HT1080 (cell line): ENCODE results near the gene BRD4. TPM values are rescaled to one million over a fixed set of nuclear protein-coding genes. Genes with fewer than 3 reads are reported as not detected.

Experiments
- DNase-seq: peaks from one replicate; pipeline ENCODE4 v3.0.0-alpha.2; 2015; ENCODE audit warnings: low read depth
- small RNA-seq: library from RNA; depleted of rRNA; stranded (forward); fragments of <200 nt; gene quantifications from one replicate; pipeline ENCODE3, GENCODE V24; 2014
- total RNA-seq: library from RNA; depleted of rRNA; stranded (reverse); fragments of >200 nt; shearing (Covaris generic); gene quantifications from 2 replicates; pipeline ENCODE4 v1.2.3, GENCODE V29; 2014; rRNA removed

BRD4 gene
- total RNA-seq, 1 experiment from 2014 or later: 31.7 TPM

GRCh38 chr19:15197275-15197941 is 134.9 kb downstream of the BRD4 start:
- DNase-seq: no peak

DNA sequence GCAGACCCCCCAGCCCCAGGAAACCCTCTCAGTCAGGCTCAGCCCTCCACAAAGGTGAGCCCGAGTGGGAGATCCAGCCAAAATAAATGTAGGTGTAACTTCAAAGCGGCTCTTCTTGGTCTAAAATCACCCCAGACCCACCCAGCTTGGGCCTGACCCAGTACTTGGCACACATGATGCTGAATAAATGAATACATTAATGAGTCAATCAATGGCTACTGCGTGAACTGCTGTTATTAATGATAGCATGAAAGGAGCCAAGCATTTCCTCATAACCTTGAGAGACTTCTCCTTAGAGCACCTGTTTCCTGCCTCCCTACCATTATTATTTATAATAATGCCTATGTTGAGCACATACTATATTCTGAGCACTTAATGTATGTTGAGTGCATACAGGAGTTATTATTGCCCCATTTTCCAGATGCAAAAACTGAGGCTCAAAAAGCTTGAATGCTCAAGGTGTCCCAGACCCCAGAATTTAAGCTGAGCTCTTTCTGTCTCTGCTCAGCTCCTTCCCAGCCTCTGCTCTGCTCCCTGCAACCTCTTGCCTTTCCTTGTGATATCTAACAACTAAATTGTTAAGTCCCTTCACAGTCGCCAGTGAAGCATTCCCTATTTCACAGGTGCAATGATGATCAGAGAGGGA is 135.9 kb downstream of the BRD4 start:
- no peak for DNase-seq

DNA sequence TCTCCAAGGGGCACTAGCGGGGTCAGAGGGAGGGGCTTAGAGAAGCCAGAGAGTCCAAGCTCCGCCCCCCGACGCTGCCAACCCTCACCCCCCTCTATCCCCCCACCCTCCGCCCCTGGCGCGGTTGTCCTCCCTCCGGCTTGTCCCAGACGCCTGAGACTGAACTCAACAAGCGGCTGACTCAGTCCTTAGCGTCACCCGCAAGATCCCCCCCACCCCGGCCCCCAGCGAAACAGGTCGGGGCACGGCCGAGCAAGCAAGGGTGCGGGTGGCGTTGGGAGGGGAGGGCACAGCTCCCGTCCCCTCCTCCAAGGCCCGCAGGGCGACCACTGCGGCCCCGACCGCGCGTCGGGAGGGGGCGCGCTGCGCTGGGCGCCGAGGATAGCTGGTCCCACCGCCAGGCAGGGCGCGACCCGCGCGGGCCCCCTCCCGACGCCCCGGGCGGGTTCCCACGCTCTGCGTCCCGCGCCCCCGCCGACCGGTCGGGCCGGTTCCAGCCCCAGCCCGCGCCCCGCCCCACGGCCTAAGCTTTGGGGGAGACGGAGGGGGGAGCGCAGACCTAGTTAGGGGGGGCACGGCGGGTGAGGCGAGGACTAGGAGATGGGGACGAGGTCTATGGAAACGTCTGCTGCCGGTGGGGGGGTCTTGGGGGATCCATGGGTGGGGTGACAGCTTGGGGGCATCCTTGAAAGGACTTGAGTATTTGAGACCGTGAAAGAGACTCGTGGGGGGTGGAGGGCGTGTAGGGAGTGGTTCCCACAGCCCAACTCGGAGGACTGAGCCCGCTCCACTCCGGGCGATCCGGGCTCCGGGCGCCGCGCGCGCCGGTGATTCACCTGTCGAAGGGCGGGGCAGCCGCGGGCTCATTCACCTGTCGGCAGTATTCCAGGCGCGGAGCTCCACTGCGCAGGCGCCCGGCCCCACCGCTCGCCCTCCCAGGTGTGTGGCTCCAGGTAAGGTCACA is 136.7 kb downstream of the BRD4 start:
- DNase-seq: no peak

DNA sequence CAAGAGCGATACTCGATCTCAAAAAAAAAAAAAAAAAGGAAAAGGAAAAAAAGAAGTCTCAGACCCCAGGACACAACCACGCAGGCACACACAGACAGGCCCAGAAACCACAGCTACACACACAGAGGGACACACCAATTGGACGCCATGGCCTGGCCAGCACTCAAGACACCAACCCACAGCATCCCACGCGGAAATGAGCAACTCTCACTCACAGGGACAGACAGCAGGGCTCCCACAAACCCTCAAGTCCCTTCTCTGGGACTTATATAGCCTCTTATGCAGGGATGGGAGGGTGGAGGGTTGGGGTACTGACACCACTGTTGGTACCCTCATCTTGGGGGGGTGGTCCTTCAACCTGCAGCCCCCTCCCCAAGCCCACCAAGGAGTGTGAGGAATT is 137.4 kb downstream of the BRD4 start:
- no peak for DNase-seq

GRCh38 chr19:15191982-15192381 is 140.4 kb downstream of the BRD4 start:
- DNase-seq: no peak

GRCh38 chr19:15191514-15191913 is 140.8 kb downstream of the BRD4 start:
- no peak for DNase-seq

GRCh38 chr19:15188851-15189250 is 143.5 kb downstream of the BRD4 start:
- DNase-seq: no peak

DNA sequence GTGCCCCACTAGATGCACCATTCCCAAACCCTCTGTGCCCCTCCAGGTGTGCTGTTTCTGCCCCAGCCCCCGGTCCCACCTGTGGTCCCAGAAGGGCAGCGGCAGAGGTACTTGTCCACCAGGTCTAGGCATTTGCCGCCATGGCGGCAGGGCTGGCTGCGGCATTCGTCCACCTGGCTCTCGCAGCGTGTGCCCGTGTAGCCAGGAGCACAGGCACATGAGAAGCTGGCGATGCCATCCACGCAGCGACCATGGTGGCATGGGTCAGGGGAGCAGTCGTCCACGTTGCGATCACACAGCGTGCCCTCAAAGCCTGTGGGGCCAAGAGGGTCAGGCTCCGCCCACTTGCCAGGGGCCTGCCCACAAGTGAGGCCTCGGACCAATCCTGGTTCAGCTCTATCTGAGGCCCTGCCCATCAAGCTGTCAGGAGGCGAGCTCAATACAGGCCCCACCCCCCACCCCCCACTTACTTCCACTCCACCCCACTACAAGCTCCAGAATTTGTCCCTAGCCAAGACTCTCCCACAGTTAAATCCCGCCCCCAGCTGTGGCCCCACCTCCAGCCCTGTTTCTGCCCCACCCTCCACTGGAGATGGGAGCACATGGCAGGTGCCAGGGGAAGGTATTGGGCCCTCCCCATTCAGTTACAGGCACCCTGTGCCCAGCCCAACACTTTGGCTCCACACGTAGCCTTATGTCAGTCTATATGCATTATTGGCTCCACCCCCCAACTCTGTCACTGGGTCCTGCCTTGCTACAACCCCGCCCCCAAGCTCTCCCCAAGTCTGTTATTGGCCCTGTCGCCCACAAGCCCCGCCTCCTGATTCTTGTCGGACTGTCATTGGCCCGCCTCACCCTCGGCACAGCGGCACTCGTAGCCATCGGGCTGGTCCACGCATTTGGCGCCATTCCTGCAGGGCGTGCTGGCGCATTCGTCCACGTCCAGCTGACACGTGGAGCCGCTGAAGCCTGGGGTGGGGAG is 145.0 kb downstream of the BRD4 start:
- DNase-seq: no peak

Small RNA genes lying within 50 kb of the gene (small RNA-seq; reads per million reads assigned to genes)
- gene AC005776.1: not detected

Other genes with a start within 250 kb of the BRD4 start
- gene SYDE1, start 225.1 kb downstream of the BRD4 start, total RNA-seq: 55.8 and 67.8 TPM in 2 replicates
- 0.13 and 0.85 TPM in 2 replicates for gene NOTCH3, start 131.5 kb downstream of the BRD4 start, total RNA-seq
- not detected in 2 replicates for gene EPHX3, start 100.1 kb downstream of the BRD4 start, total RNA-seq
- 30.8 and 32.1 TPM in 2 replicates for gene AKAP8, start 47.2 kb upstream of the BRD4 start, total RNA-seq
- gene AKAP8L, start 86.4 kb upstream of the BRD4 start, total RNA-seq: 44.8 and 56.1 TPM in 2 replicates
- gene WIZ, start 117.4 kb upstream of the BRD4 start, total RNA-seq: 23.6 and 28.9 TPM in 2 replicates
- not detected in 2 replicates for gene RASAL3, start 132.0 kb upstream of the BRD4 start, total RNA-seq
- gene PGLYRP2, start 147.0 kb upstream of the BRD4 start, total RNA-seq: not detected in 2 replicates
- not detected in 2 replicates for gene CYP4F22, start 176.0 kb upstream of the BRD4 start, total RNA-seq